Skeletal muscle satellite cell (primary cell): Measurements from ENCODE around the gene LTBP2.
A peak's percentile ranks its signal among the peaks of the same experiment; 100 is the strongest.

Experiments
- H3K27me3 ChIP-seq: 2 replicates; pipeline ENCODE4 v1.7.0; 2013; ENCODE audit warnings: low read length; ENCODE audit not compliant: control insufficient read depth, insufficient read depth
- H3K36me3 ChIP-seq: 2 replicates; pipeline ENCODE4 v1.7.0; 2013; ENCODE audit warnings: mild to moderate bottlenecking, control low read depth, low read length; ENCODE audit not compliant: insufficient read depth
- H3K4me1 ChIP-seq: 2 replicates; pipeline ENCODE4 v1.7.0; 2013; ENCODE audit warnings: low read length; ENCODE audit not compliant: control insufficient read depth, insufficient read depth
- H3K4me2 ChIP-seq: 2 replicates; pipeline ENCODE4 v1.7.0; 2013; ENCODE audit warnings: mild to moderate bottlenecking, low read length
- H3K4me3 ChIP-seq: 2 replicates; pipeline ENCODE4 v1.7.0; 2013; ENCODE audit warnings: low read length
- H3K9ac ChIP-seq: 2 replicates; pipeline ENCODE4 v1.7.0; 2013; ENCODE audit warnings: mild to moderate bottlenecking, low read depth, low read length, moderate library complexity
- H3K9me3 ChIP-seq: replicated peaks from 2 replicates; pipeline ENCODE4 v1.7.0; 2013; ENCODE audit warnings: mild to moderate bottlenecking, control low read depth, low read length

The LTBP2 gene

GRCh38 chr14:74619672-74620131 lies 7.7 kb upstream of the LTBP2 start:
- Histone ChIP-seq H3K4me1 (peaks cover 69% of the 10 kb centered on the region), H3K4me3 (peak overlapping the region; percentile 21), H3K9ac (peak overlapping the region; percentile 71), H3K36me3 (no peaks in the 10 kb centered on the region), H3K9me3 (no peaks in the 10 kb centered on the region), H3K27me3 (no peaks in the 10 kb centered on the region), H3K4me2 (peak overlapping the region; percentile 58)

- H3K36me3 ChIP-seq, result no peaks in the 10 kb centered on the region
- H3K4me3 ChIP-seq, result no peak overlapping the region
- no peaks in the 10 kb centered on the region for H3K27me3 ChIP-seq
- peak overlapping the region; percentile 71 for H3K9ac ChIP-seq
- peaks cover 83% of the 10 kb centered on the region for H3K4me1 ChIP-seq
- no peaks in the 10 kb centered on the region for H3K9me3 ChIP-seq
- H3K4me2 ChIP-seq, result peak overlapping the region; percentile 34
Measured at GRCh38 chr14:74618078-74618952, 6.3 kb upstream of the LTBP2 start.

GRCh38 chr14:74616996-74617700 lies 5.1 kb upstream of the LTBP2 start:
- Histone ChIP-seq H3K9ac (peak overlapping the region; percentile 71), H3K27me3 (no peaks in the 10 kb centered on the region), H3K9me3 (no peaks in the 10 kb centered on the region), H3K4me3 (peak overlapping the region; percentile 34), H3K36me3 (no peaks in the 10 kb centered on the region), H3K4me2 (peak overlapping the region; percentile 78), H3K4me1 (peaks cover 85% of the 10 kb centered on the region)

GRCh38 chr14:74616507-74616906 lies 4.5 kb upstream of the LTBP2 start:
- Histone ChIP-seq H3K9me3 (no peaks in the 10 kb centered on the region), H3K4me2 (peak overlapping the region; percentile 78), H3K9ac (peak overlapping the region; percentile 71), H3K4me1 (peaks cover 83% of the 10 kb centered on the region), H3K4me3 (peak overlapping the region; percentile 48), H3K27me3 (no peaks in the 10 kb centered on the region), H3K36me3 (no peaks in the 10 kb centered on the region)

- Histone ChIP-seq H3K4me3 (peak overlapping the region; percentile 48), H3K27me3 (no peaks in the 10 kb centered on the region), H3K9me3 (no peaks in the 10 kb centered on the region), H3K36me3 (no peaks in the 10 kb centered on the region), H3K4me2 (peak overlapping the region; percentile 78), H3K9ac (peak overlapping the region; percentile 44), H3K4me1 (peaks cover 75% of the 10 kb centered on the region)
Measured at GRCh38 chr14:74615735-74616134, 3.7 kb upstream of the LTBP2 start.

- H3K9ac ChIP-seq, result peak overlapping the region; percentile 44
- H3K9me3 ChIP-seq, result no peaks in the 10 kb centered on the region
- H3K27me3 ChIP-seq, result no peaks in the 10 kb centered on the region
- peaks cover 72% of the 10 kb centered on the region for H3K4me1 ChIP-seq
- no peaks in the 10 kb centered on the region for H3K36me3 ChIP-seq
- peak overlapping the region; percentile 48 for H3K4me3 ChIP-seq
- peak overlapping the region; percentile 78 for H3K4me2 ChIP-seq
Measured at GRCh38 chr14:74614508-74615495, 2.8 kb upstream of the LTBP2 start.

- Histone ChIP-seq H3K4me3 (peak overlapping the region; percentile 23), H3K27me3 (no peaks in the 10 kb centered on the region), H3K9ac (peak overlapping the region; percentile 11), H3K4me1 (peaks cover 68% of the 10 kb centered on the region), H3K36me3 (no peaks in the 10 kb centered on the region), H3K9me3 (no peaks in the 10 kb centered on the region), H3K4me2 (peak overlapping the region; percentile 78)
Measured at GRCh38 chr14:74613211-74613914, 1.3 kb upstream of the LTBP2 start.

GRCh38 chr14:74612350-74613021 lies 449 bp upstream of the LTBP2 start:
- no peaks in the 10 kb centered on the region for H3K27me3 ChIP-seq
- peak overlapping the region; percentile 85 for H3K9ac ChIP-seq
- no peaks in the 10 kb centered on the region for H3K36me3 ChIP-seq
- peak overlapping the region; percentile 75 for H3K4me3 ChIP-seq
- H3K9me3 ChIP-seq, result no peaks in the 10 kb centered on the region
- peak overlapping the region; percentile 98 for H3K4me2 ChIP-seq
- H3K4me1 ChIP-seq, result peaks cover 64% of the 10 kb centered on the region

GRCh38 chr14:74610866-74611649 lies 979 bp downstream of the LTBP2 start:
- peak overlapping the region; percentile 85 for H3K9ac ChIP-seq
- H3K36me3 ChIP-seq, result peaks cover 6% of the 10 kb centered on the region
- peak overlapping the region; percentile 98 for H3K4me2 ChIP-seq
- no peaks in the 10 kb centered on the region for H3K27me3 ChIP-seq
- H3K9me3 ChIP-seq, result no peaks in the 10 kb centered on the region
- peak overlapping the region; percentile 75 for H3K4me3 ChIP-seq
- peaks cover 65% of the 10 kb centered on the region for H3K4me1 ChIP-seq
